ENCODE results near the gene AGAP1.

AGAP1 gene

DNA sequence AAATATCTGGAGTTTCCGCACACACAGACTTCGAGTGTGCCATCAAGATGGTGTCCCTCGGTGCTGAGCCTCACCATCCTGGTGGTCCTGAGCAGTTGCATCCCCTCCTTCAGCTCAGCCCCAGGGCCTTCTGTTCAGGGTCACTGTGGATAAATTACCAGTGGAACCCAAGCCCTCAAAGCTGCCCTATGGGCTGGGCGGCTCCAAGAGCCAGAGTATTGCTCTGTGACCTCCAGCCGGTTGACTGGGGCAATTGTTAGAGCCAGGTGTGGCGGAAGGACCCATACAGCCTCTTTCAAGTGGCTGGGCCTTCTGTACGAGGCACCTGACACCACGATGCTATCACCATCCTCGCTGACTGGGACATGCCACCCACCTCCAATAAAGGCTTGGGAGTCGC lies 458.9 kb downstream of the AGAP1 start:
- Mint-ChIP-seq H3K4me3 (no peak overlapping the region), H3K27ac (no peak overlapping the region), H3K4me1 (peaks cover 11% of the 10 kb centered on the region), H3K9me3 (no peaks in the 10 kb centered on the region), H3K36me3 (ENCODE audit: low read depth) (no peaks in the 10 kb centered on the region), H3K27me3 (peaks cover 29% of the 10 kb centered on the region)
- ATAC-seq (no peak), DNase-seq (no peak)

GRCh38 chr2:235954281-235954680 lies 460.4 kb downstream of the AGAP1 start:
- H3K4me1 Mint-ChIP-seq = peaks cover 11% of the 10 kb centered on the region
- H3K27me3 Mint-ChIP-seq = peaks cover 26% of the 10 kb centered on the region
- H3K9me3 Mint-ChIP-seq = no peaks in the 10 kb centered on the region
- H3K4me3 Mint-ChIP-seq = no peak overlapping the region
- no peak for DNase-seq
- no peaks in the 10 kb centered on the region for H3K36me3 Mint-ChIP-seq (ENCODE audit: low read depth)
- H3K27ac Mint-ChIP-seq = no peak overlapping the region
- no peak for ATAC-seq

DNA sequence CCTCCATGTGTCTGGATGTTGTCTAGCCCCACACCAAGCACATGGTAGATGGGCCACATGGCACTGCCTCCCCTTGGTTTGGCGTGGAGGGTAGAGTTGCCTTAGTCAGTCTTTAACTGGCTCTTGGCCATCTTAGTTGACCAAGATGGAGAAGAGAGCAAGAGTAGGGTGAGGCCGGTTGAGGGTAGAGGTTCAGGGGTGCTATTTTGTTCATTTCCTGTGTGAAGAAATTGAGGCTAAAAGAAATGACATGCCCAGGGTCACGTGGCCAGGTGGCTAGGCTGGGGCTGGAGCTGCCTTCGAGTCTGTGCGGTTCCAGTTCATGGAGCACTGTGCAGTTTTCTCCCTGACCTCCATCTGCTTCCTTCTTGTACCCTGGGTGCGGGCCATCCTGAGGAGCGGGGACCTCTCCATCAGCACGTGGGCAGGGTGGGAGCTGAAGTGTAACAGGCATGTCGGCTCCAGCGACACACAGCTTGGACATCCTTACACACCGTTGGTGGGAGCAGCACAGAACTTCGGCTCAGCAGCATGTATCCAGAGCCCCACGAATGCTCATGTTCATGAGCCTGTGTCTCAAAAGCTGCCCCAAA lies 461.1 kb downstream of the AGAP1 start:
- Mint-ChIP-seq H3K4me3 (no peak overlapping the region), H3K4me1 (peaks cover 11% of the 10 kb centered on the region), H3K36me3 (ENCODE audit: low read depth) (no peaks in the 10 kb centered on the region), H3K27me3 (peaks cover 19% of the 10 kb centered on the region), H3K9me3 (no peaks in the 10 kb centered on the region), H3K27ac (no peak overlapping the region)
- ATAC-seq (no peak), DNase-seq (no peak)

DNA sequence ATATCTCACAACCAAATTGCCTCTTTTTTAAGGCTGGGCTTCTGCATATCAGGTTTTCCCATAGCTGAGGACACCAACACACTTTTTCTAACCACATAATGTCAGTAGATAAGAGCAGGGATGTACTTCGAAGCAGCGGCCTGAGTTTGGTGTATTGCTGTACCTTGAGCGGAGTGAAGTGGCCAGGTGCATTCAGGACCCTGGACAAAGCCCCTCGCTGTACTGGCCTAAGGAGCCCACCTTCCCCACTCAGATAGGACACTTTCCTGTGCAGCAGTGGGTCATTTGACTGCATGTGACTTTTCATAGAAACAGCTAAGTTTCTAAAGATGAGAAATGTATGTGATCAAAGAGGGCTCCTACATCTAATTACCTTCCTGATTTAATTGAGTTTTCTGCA lies 461.8 kb downstream of the AGAP1 start:
- H3K27ac Mint-ChIP-seq = no peak overlapping the region
- no peaks in the 10 kb centered on the region for H3K36me3 Mint-ChIP-seq (ENCODE audit: low read depth)
- ATAC-seq (no peak), DNase-seq (no peak)
- peaks cover 15% of the 10 kb centered on the region for H3K27me3 Mint-ChIP-seq
- no peaks in the 10 kb centered on the region for H3K9me3 Mint-ChIP-seq
- peaks cover 11% of the 10 kb centered on the region for H3K4me1 Mint-ChIP-seq
- H3K4me3 Mint-ChIP-seq = no peak overlapping the region

- H3K4me1 Mint-ChIP-seq = peaks cover 7% of the 10 kb centered on the region
- no peaks in the 10 kb centered on the region for H3K9me3 Mint-ChIP-seq
- no peak overlapping the region for H3K27ac Mint-ChIP-seq
- DNase-seq (no peak), ATAC-seq (no peak)
- H3K27me3 Mint-ChIP-seq = peaks cover 11% of the 10 kb centered on the region
- no peak overlapping the region for H3K4me3 Mint-ChIP-seq
- H3K36me3 Mint-ChIP-seq (ENCODE audit: low read depth) = no peaks in the 10 kb centered on the region
These were observed 462.6 kb downstream of the AGAP1 start for GRCh38 chr2:235956281-235956970.

DNA sequence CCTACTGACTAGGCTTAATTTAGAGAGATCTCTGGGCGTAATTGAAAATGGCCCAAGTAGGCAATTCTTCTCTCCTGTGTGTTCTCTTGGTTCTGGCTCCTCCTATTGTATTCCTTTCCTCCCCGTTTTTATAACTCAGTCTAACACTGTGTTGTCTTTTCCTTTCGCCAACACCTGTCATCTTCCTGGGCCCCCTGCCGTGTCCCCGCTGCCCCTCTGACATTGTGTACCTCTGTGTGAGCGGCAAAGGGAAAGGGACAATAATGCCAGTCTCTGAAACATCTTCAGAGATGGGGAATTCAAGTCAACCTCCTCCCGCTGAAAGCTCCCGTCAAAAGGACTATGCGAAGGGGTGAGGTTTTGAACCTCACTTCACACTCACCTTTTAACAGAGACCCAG lies 463.4 kb downstream of the AGAP1 start:
- Mint-ChIP-seq H3K27me3 (peaks cover 9% of the 10 kb centered on the region), H3K27ac (no peak overlapping the region), H3K36me3 (ENCODE audit: low read depth) (no peaks in the 10 kb centered on the region), H3K4me3 (no peak overlapping the region), H3K4me1 (no peaks in the 10 kb centered on the region), H3K9me3 (no peaks in the 10 kb centered on the region)
- DNase-seq (no peak), ATAC-seq (no peak)

DNA sequence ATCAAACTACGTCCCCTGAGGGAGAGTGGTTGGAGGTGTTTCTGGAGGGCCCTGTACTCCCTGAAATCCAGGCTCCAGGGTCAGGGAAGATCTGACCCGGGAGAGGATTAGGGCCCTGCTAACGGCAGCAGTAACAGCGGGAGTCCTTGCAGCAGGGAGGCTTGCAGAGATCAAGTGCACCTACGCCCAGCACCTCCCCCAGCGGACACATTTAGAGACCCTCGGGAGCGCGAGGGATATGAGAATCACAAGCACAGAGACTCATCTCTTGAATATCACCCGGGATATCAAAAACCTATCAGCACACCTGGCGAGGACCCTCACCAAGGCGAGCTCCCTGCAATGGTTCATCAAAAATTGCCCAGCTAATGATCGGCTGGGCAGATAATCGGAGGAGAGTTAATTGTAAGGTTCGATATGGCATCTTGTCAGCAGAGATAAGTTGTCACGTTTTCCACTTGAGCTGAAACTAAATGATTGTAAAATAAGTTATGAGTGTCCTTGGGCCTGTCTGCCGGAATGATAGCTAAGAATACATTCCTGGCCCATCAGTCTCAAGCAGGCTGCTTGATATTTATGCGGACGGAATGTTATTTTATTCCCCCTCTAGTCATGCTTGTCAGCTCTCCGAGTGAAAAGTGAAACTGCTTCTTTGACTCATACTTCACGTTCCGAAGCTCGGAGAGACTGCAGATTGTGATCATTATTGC lies 464.5 kb downstream of the AGAP1 start:
- Mint-ChIP-seq H3K27me3 (peaks cover 7% of the 10 kb centered on the region), H3K4me1 (no peaks in the 10 kb centered on the region), H3K27ac (no peak overlapping the region), H3K9me3 (no peaks in the 10 kb centered on the region), H3K4me3 (no peak overlapping the region), H3K36me3 (ENCODE audit: low read depth) (no peaks in the 10 kb centered on the region)
- no peak for ATAC-seq
- DNase-seq = no peak

DNA sequence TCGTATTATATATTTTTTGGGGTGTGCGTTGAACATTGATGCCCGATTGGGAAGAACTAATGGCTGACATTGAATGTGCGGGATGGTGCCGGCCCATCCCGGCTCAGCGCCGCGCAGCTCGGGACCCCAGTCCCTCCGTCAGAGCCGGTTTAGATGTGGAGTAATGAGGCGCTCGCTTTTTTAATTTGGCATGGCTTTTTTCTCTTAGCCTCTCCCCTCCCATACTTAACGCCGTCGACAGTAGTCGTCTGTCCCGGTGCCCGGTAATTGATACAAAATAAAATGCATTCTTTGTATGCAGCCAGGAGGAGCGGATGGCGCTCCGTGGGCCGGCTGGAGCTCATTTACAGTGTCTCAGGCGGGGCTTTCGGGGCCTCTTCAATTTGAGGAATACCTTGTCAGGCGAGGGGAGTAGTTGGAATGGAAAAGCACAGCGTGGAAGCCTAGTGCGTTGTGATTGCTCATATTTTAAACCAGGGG lies 465.1 kb downstream of the AGAP1 start:
- Mint-ChIP-seq H3K27me3 (peaks cover 7% of the 10 kb centered on the region), H3K4me3 (no peak overlapping the region), H3K4me1 (no peaks in the 10 kb centered on the region), H3K9me3 (no peaks in the 10 kb centered on the region), H3K36me3 (ENCODE audit: low read depth) (no peaks in the 10 kb centered on the region), H3K27ac (no peak overlapping the region)
- DNase-seq (no peak), ATAC-seq (no peak)

GRCh38 chr2:235960011-235960715 lies 466.3 kb downstream of the AGAP1 start:
- Mint-ChIP-seq H3K36me3 (ENCODE audit: low read depth) (no peaks in the 10 kb centered on the region), H3K27ac (no peak overlapping the region), H3K4me3 (no peak overlapping the region), H3K9me3 (no peaks in the 10 kb centered on the region), H3K27me3 (peaks cover 4% of the 10 kb centered on the region), H3K4me1 (no peaks in the 10 kb centered on the region)
- DNase-seq = no peak
- no peak for ATAC-seq

- peaks cover 4% of the 10 kb centered on the region for H3K27me3 Mint-ChIP-seq
- no peak overlapping the region for H3K4me3 Mint-ChIP-seq
- no peaks in the 10 kb centered on the region for H3K4me1 Mint-ChIP-seq
- no peak overlapping the region for H3K27ac Mint-ChIP-seq
- ATAC-seq (no peak), DNase-seq (no peak)
- H3K36me3 Mint-ChIP-seq (ENCODE audit: low read depth) = no peaks in the 10 kb centered on the region
- H3K9me3 Mint-ChIP-seq = no peaks in the 10 kb centered on the region
These were observed 467.1 kb downstream of the AGAP1 start for GRCh38 chr2:235960716-235961640.

GRCh38 chr2:235961711-235962110 lies 467.9 kb downstream of the AGAP1 start:
- no peak for DNase-seq
- no peaks in the 10 kb centered on the region for H3K9me3 Mint-ChIP-seq
- no peak for ATAC-seq
- no peaks in the 10 kb centered on the region for H3K36me3 Mint-ChIP-seq (ENCODE audit: low read depth)
- no peak overlapping the region for H3K27ac Mint-ChIP-seq
- H3K27me3 Mint-ChIP-seq = peaks cover 4% of the 10 kb centered on the region
- H3K4me1 Mint-ChIP-seq = no peaks in the 10 kb centered on the region
- H3K4me3 Mint-ChIP-seq = no peak overlapping the region

- no peak for ATAC-seq
- Mint-ChIP-seq H3K4me1 (no peaks in the 10 kb centered on the region), H3K27ac (no peak overlapping the region), H3K9me3 (no peaks in the 10 kb centered on the region), H3K27me3 (peaks cover 4% of the 10 kb centered on the region), H3K36me3 (ENCODE audit: low read depth) (no peaks in the 10 kb centered on the region), H3K4me3 (no peak overlapping the region)
- no peak for DNase-seq
These were observed 470.2 kb downstream of the AGAP1 start for GRCh38 chr2:235963853-235964577.

DNA sequence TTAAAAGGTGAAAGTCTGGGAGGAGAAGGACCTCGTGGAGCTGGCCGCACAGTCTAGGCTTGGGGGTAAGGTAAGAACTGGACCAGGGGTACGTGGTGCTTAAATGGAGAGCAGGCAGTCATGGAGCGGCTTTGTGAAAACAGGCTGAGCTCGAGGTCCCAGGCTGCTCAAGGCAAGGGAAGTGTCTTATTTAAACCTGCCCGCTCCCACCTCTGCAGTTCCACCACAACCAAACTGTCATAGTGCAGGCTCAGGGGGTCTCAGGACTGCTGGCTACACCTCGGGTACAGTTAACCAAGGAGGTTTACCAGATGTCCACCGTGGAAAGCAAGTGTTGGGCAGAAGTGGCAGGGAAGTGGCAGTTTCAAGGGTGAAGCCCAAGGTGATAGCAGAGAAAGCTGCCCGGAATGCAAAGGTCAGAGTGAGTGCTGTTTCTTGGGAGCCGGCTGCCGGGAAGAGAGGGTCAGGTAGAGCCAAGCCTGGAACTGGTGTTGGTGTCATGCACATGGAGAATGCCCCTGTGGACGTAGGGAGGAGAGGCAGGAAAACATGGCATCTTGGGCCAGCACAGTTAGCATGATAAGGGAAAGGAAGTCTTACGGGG lies 471.0 kb downstream of the AGAP1 start:
- Mint-ChIP-seq H3K36me3 (ENCODE audit: low read depth) (no peaks in the 10 kb centered on the region), H3K27ac (no peak overlapping the region), H3K27me3 (peaks cover 4% of the 10 kb centered on the region), H3K4me1 (no peaks in the 10 kb centered on the region), H3K9me3 (no peaks in the 10 kb centered on the region), H3K4me3 (no peak overlapping the region)
- no peak for ATAC-seq
- DNase-seq = no peak
